Pancreas (tissue), 10 donors: ENCODE results near the gene ZNF787. TPM values are rescaled to one million over a fixed set of nuclear protein-coding genes. Genes with fewer than 3 reads are reported as not detected.

Source experiments
- ATAC-seq, 4 donors: fragments of 200-7000 bp; cut with Tn5 transposase; one replicate each; pipeline versions ENCODE4 v1.8.0 to v1.9.1; 2020; ENCODE audit warnings: mild to moderate bottlenecking in 4 of 4, moderate library complexity in 4 of 4
- DNase-seq, 6 donors: peaks; one replicate each; pipeline ENCODE4 v3.0.0-alpha.2; 2020
- FAIRE-seq: peaks from 2 replicates; lab custom pipeline; 2012; peaks lifted over from hg19 to GRCh38; lab: Jason Lieb, UNC
- H3K27ac ChIP-seq, 4 donors: fragments of 200-600 bp; sonication (generic); 1 replicate in 3 of 4; 2 replicates in 1 of 4; pipeline versions ENCODE4 v1.5.0 to v1.8.0; 2020
- H3K27me3 ChIP-seq, 4 donors: fragments of 200-600 bp; one replicate each; pipeline ENCODE4 v1.8.0; 2021
- H3K36me3 ChIP-seq, 3 donors: fragments of 200-600 bp; sonication (generic) in 1 of 3; one replicate each; pipeline versions ENCODE4 v1.5.0 to v1.8.0; 2020 to 2021
- H3K4me1 ChIP-seq, 3 donors: fragments of 200-600 bp; one replicate each; pipeline ENCODE4 v1.8.0; 2021
- H3K4me3 ChIP-seq, 4 donors: fragments of 200-600 bp; sonication (generic) in 2 of 4; one replicate each; pipeline versions ENCODE4 v1.5.0 to v1.8.0; 2020 to 2021
- H3K9me3 ChIP-seq, 4 donors: fragments of 200-600 bp; one replicate each; pipeline ENCODE4 v1.8.0; 2021
- CTCF ChIP-seq, 4 donors: fragments of 200-600 bp; sonication (generic) in 3 of 4; IDR thresholded peaks; one replicate each; pipeline versions ENCODE4 v1.5.0 to v1.8.0; 2021; ENCODE audit warnings: antibody characterized with exemption in 4 of 4
- WGBS, 2 donors: extraction: QIAGEN DNeasy Blood & Tissue Kit; methylation state at CpG; one replicate each; pipeline ENCODE4 v1.1.7; 2013; 5-methylcytosine and 5-hydroxymethylcytosine counted together
- intact Hi-C, 3 donors: fragments of 100-400 bp; cut with DNase I; formaldehyde crosslinking; loops; one replicate each; pipeline versions ENCODE4 v1.11.1 to v1.14.2; 2022
- polyA plus RNA-seq, 2 donors: library from polyadenylated mRNA; stranded (reverse); fragments of 200-250 nt; gene quantifications; one replicate each; pipeline ENCODE4 v1.2.3, GENCODE V29; 2013
- total RNA-seq, 6 donors: library from RNA; stranded (reverse); fragmentation: NEBNext Ultra II Directional in 4 of 6; extraction: Animal tissue kit (Norgen Biotek cat#: 25700) in 4 of 6; gene quantifications; one replicate each; pipeline versions ENCODE4 v1.2.1 to v1.2.4, GENCODE V29; 2021 to 2023
- donor health status: healthy with polysubstance abuse.
- donor health status: DM: no; HTN: no; CAD: no; lungs with moderate emphysema.
- donor health status: DM: no; HTN: no; CAD: no.
- donor health status: control.
- donor health status: control.
- donor health status: Bipolar disorder and iron deficiency.
- donor health status: DM: yes; HTN: yes; CAD: no.
- donor health status: DM: no; HTN: no; CAD: no.
- donor health status: DM: no; HTN: no; CAD: no.
- donor health status: DM: yes; HTN: yes; CAD: no.

The ZNF787 gene
- total and polyA plus RNA-seq, 8 donors = 13.6 to 41.9 (median 25.6) TPM

- no peak for TF ChIP-seq CTCF (IDR thresholded peaks at IDR 0.05)
- H3K4me1 ChIP-seq = peaks cover 45 to 76% (median 76%) of the 10 kb centered on the region in 3 donors
- DNase-seq = peak in 2 of 6 donors; percentile 44 to 47
Observed at GRCh38 chr19:56139847-56140582, 18.9 kb upstream of the ZNF787 start.

GRCh38 chr19:56138069-56138468, 17.0 kb upstream of the ZNF787 start:
- intact Hi-C loops = no loop called here
- peaks cover 28 to 63% (median 62%) of the 10 kb centered on the region in 3 donors for H3K4me1 ChIP-seq
- no peaks in the 10 kb centered on the region for H3K9me3 ChIP-seq
- H3K4me3 ChIP-seq = no peak overlapping the region
- peak overlapping the region; percentile 77 to 92 (median 87) for H3K27ac ChIP-seq
- no peak for TF ChIP-seq CTCF (IDR thresholded peaks at IDR 0.05)
- FAIRE-seq (no peak), ATAC-seq (peak; percentile 17 to 30 (median 24)), DNase-seq (peak in 2 of 6 donors; percentile 33 to 54)
- no peaks in the 10 kb centered on the region for H3K27me3 ChIP-seq
- no peaks in the 10 kb centered on the region for H3K36me3 ChIP-seq
- 21 to 24% methylated on average over 3 of the region's 3 CpGs for WGBS, 2 donors

More at GRCh38 chr19:56139847-56140582, 18.9 kb upstream of the ZNF787 start:
- intact Hi-C loops = no loop called here
- peak overlapping the region in 3 of 4 donors; percentile 6 to 48 (median 26) for H3K4me3 ChIP-seq
- H3K27me3 ChIP-seq = no peaks in the 10 kb centered on the region
- 32 to 33% methylated on average over 22 of the region's 22 CpGs for WGBS, 2 donors
- H3K36me3 ChIP-seq = no peaks in the 10 kb centered on the region
- FAIRE-seq = no peak
- no peaks in the 10 kb centered on the region for H3K9me3 ChIP-seq
- no peak for ATAC-seq
- peak overlapping the region; percentile 88 to 95 (median 94) for H3K27ac ChIP-seq

- intact Hi-C loops = no loop called here
- no peak for TF ChIP-seq CTCF (IDR thresholded peaks at IDR 0.05)
- FAIRE-seq (no peak), ATAC-seq (peak; percentile 44 to 53 (median 46)), DNase-seq (peak; percentile 80 to 92 (median 90))
- Histone ChIP-seq H3K27ac (peak overlapping the region; percentile 77 to 92 (median 87)), H3K9me3 (no peaks in the 10 kb centered on the region), H3K4me1 (peaks cover 21 to 58% (median 55%) of the 10 kb centered on the region in 3 donors), H3K4me3 (no peak overlapping the region), H3K36me3 (no peaks in the 10 kb centered on the region), H3K27me3 (no peaks in the 10 kb centered on the region)
- WGBS, 2 donors = 18 to 20% methylated on average over 6 of the region's 6 CpGs
Observed at GRCh38 chr19:56137405-56137804, 16.3 kb upstream of the ZNF787 start.

- no peaks in the 10 kb centered on the region for H3K27me3 ChIP-seq
- 42 to 48% methylated on average over 10 of the region's 10 CpGs for WGBS, 2 donors
- FAIRE-seq (no peak), DNase-seq (no peak), ATAC-seq (no peak)
- H3K36me3 ChIP-seq = no peaks in the 10 kb centered on the region
- H3K4me3 ChIP-seq = no peak overlapping the region
- peaks cover 20 to 52% (median 51%) of the 10 kb centered on the region in 3 donors for H3K4me1 ChIP-seq
- TF ChIP-seq CTCF (IDR thresholded peaks at IDR 0.05) = no peak
- peak overlapping the region in 3 of 4 donors; percentile 77 to 92 (median 90) for H3K27ac ChIP-seq
- intact Hi-C loops = no loop called here
- H3K9me3 ChIP-seq = no peaks in the 10 kb centered on the region
Observed at GRCh38 chr19:56136362-56136761, 15.3 kb upstream of the ZNF787 start.

GRCh38 chr19:56134654-56134921, 13.5 kb upstream of the ZNF787 start:
- DNase-seq = no peak
- intact Hi-C loops = no loop called here
- Histone ChIP-seq H3K27ac (peak overlapping the region in 2 of 4 donors; percentile 90 to 92), H3K4me3 (no peak overlapping the region), H3K36me3 (no peaks in the 10 kb centered on the region), H3K4me1 (peaks cover 20 to 44% (median 42%) of the 10 kb centered on the region in 3 donors), H3K9me3 (no peaks in the 10 kb centered on the region), H3K27me3 (no peaks in the 10 kb centered on the region)
- TF ChIP-seq CTCF (IDR thresholded peaks at IDR 0.05) = no peak
- WGBS, 2 donors = 73 to 80% methylated on average over 5 of the region's 5 CpGs
- ATAC-seq = no peak
- no peak for FAIRE-seq
